Mesenchymal stem cell (in vitro differentiated cells and primary cell): ENCODE measurements around the gene ZNF646.

ENCODE experiments used
- DNase-seq: peaks from one replicate; pipeline ENCODE4 v3.0.0-alpha.2; 2013
- H2AFZ ChIP-seq: one replicate; pipeline ENCODE4 v1.6.1; 2013; ENCODE audit warnings: low read depth, mild to moderate bottlenecking, control low read depth, inconsistent platforms, low read length, moderate library complexity
- H2AK5ac ChIP-seq: 2 replicates; pipeline ENCODE4 v1.6.1; 2013; ENCODE audit warnings: low read length, moderate library complexity, mild to moderate bottlenecking, inconsistent platforms; ENCODE audit not compliant: severe bottlenecking
- H2BK120ac ChIP-seq: one replicate; pipeline ENCODE4 v1.6.1; 2013; ENCODE audit warnings: low read depth, mild to moderate bottlenecking, inconsistent platforms, low read length, moderate library complexity
- H2BK12ac ChIP-seq, 2 experiments: one replicate each; pipeline ENCODE4 v1.6.1; 2013; ENCODE audit warnings: inconsistent platforms in 2 of 2, low read length in 2 of 2, mild to moderate bottlenecking in 2 of 2, moderate library complexity in 2 of 2, control low read depth in 1 of 2
- H2BK15ac ChIP-seq: one replicate; pipeline ENCODE4 v1.6.1; 2013; ENCODE audit warnings: mild to moderate bottlenecking, low read depth, inconsistent platforms; ENCODE audit not compliant: poor library complexity, severe bottlenecking
- H2BK5ac ChIP-seq: 2 replicates; pipeline ENCODE4 v1.6.1; 2013; ENCODE audit warnings: low read depth, mild to moderate bottlenecking, low read length, control low read depth, inconsistent platforms; ENCODE audit not compliant: poor library complexity, severe bottlenecking
- H3K14ac ChIP-seq, 2 experiments: one replicate each; pipeline ENCODE4 v1.6.1; 2013; ENCODE audit warnings: inconsistent platforms in 2 of 2, low read length in 2 of 2, control low read depth in 1 of 2, mild to moderate bottlenecking in 1 of 2, moderate library complexity in 1 of 2
- H3K18ac ChIP-seq, 2 experiments: one replicate each; pipeline ENCODE4 v1.6.1; 2013; ENCODE audit warnings: inconsistent platforms in 2 of 2, low read length in 2 of 2, control low read depth in 1 of 2, low read depth in 1 of 2, mild to moderate bottlenecking in 1 of 2
- H3K23ac ChIP-seq, 2 experiments: one replicate each; pipeline ENCODE4 v1.6.1; 2013; ENCODE audit warnings: inconsistent platforms in 2 of 2, low read length in 2 of 2, mild to moderate bottlenecking in 2 of 2, moderate library complexity in 2 of 2, control low read depth in 1 of 2
- H3K27ac ChIP-seq: 2 replicates; pipeline ENCODE4 v1.5.1; 2013; ENCODE audit warnings: mild to moderate bottlenecking, moderate library complexity, low read length, control low read depth, inconsistent platforms; ENCODE audit not compliant: poor library complexity, severe bottlenecking
- H3K27me3 ChIP-seq, 2 experiments: 2 replicates each; pipeline versions ENCODE4 v1.6.1 to v1.7.0; 2013; ENCODE audit warnings: low read length in 2 of 2, mild to moderate bottlenecking in 2 of 2, moderate library complexity in 2 of 2, control low read depth in 1 of 2, inconsistent platforms in 1 of 2; ENCODE audit not compliant: control insufficient read depth in 1 of 2, insufficient read depth in 1 of 2
- H3K36me3 ChIP-seq, 2 experiments: 2 replicates each; pipeline versions ENCODE4 v1.6.1 to v1.7.0; 2013; ENCODE audit warnings: low read length in 2 of 2, control low read depth in 1 of 2, inconsistent platforms in 1 of 2, low read depth in 1 of 2, mild to moderate bottlenecking in 1 of 2; ENCODE audit not compliant: insufficient read depth in 2 of 2, control insufficient read depth in 1 of 2
- H3K4ac ChIP-seq, 2 experiments: one replicate each; pipeline ENCODE4 v1.6.1; 2013; ENCODE audit warnings: inconsistent platforms in 2 of 2, low read length in 2 of 2, mild to moderate bottlenecking in 2 of 2, moderate library complexity in 2 of 2, control low read depth in 1 of 2, low read depth in 1 of 2
- H3K4me1 ChIP-seq: 2 replicates; pipeline ENCODE4 v1.6.1; 2013; ENCODE audit warnings: low read depth, low read length, control low read depth; ENCODE audit not compliant: control insufficient read depth, insufficient read depth
- H3K4me2 ChIP-seq: 2 replicates; pipeline ENCODE4 v1.6.1; 2013; ENCODE audit warnings: low read length, mild to moderate bottlenecking, inconsistent platforms; ENCODE audit not compliant: poor library complexity, severe bottlenecking
- H3K4me3 ChIP-seq, 2 experiments: 2 replicates each; pipeline versions ENCODE4 v1.5.1 to v1.7.0; 2013; ENCODE audit warnings: low read length in 2 of 2, mild to moderate bottlenecking in 2 of 2, control low read depth in 1 of 2, low read depth in 1 of 2; ENCODE audit not compliant: insufficient read depth in 1 of 2
- H3K79me1 ChIP-seq: replicated peaks from 2 replicates; pipeline ENCODE4 v1.6.1; 2013; ENCODE audit warnings: mild to moderate bottlenecking, control low read depth, low read length, inconsistent platforms; ENCODE audit not compliant: poor library complexity, severe bottlenecking
- H3K9ac ChIP-seq: 2 replicates; pipeline ENCODE4 v1.7.0; 2013; ENCODE audit warnings: mild to moderate bottlenecking, low read length, moderate library complexity
- H3K9me3 ChIP-seq: 2 replicates; pipeline ENCODE4 v1.7.0; 2013; ENCODE audit warnings: mild to moderate bottlenecking, low read length; ENCODE audit not compliant: control insufficient read depth
- H4K8ac ChIP-seq: one replicate; pipeline ENCODE4 v1.6.1; 2013; ENCODE audit warnings: inconsistent platforms, mild to moderate bottlenecking, low read length, moderate library complexity
- H4K91ac ChIP-seq: one replicate; pipeline ENCODE4 v1.6.1; 2013; ENCODE audit warnings: mild to moderate bottlenecking, low read length, inconsistent platforms
- WGBS: methylation state at CpG from one replicate; pipeline ENCODE4 v1.1.7; 2013; ENCODE audit warnings: mixed read lengths; 5-methylcytosine and 5-hydroxymethylcytosine counted together

The ZNF646 gene

DNA sequence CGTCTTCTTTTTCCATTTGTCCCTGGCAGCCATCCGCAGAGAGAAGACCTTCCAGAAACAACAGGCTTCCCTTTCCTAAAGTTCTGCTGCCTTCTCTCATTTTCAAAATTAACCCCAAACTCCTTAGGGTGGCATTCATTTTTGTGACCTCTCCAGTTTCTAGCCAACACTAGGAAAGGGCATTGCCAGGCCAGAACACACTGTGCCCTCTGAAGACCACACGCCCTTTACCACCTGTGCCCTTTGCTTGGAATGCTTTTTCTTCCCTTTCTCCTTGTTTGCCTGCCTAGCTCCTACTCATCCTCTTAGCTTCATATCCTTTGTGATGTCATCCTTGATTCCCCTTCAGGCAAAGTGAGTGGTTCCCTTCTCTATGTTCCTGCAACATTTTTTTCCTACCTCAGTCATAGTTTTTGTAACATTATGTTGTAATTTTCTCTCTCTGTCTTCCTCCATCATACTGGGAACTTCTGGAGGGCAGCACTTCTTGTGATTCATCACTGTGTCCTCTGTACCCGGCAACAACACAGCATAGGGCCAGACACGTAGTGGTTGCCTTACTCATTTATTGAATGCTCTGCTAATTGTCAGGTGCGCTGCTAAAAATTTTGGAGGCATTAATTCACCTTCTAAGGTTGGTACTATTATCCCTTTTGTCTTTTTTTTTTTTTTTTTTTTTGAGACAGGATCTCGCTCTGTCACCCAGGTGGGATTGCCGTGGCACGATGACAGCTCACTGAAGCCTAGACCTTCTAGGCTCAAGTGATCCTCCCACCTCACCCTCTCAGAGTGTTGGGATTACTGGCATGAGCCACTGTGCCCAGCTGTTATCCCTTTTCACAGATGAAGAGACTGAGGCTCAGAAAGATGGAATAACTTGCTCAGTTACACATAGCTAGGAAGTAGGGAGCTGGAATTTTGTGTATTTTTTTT, 44.3 kb downstream of the ZNF646 start:
- H2BK12ac ChIP-seq: peak overlapping the region in 1 of 2 experiments; percentile 6
- peaks cover 18 to 37% of the 10 kb centered on the region in 2 experiments for H3K36me3 ChIP-seq
- peak overlapping the region; percentile 58 to 84 for H3K4me3 ChIP-seq
- H3K27me3 ChIP-seq: no peaks in the 10 kb centered on the region
- no peak overlapping the region for H2BK120ac ChIP-seq
- H3K18ac ChIP-seq: peak overlapping the region in 1 of 2 experiments; percentile 18
- H2BK15ac ChIP-seq: no peak overlapping the region
- no peak overlapping the region for H4K91ac ChIP-seq
- H4K8ac ChIP-seq: no peak overlapping the region
- peak overlapping the region; percentile 93 for H3K9ac ChIP-seq
- peak; percentile 92 for DNase-seq
- peaks cover 10% of the 10 kb centered on the region for H3K4me1 ChIP-seq
- H3K79me1 ChIP-seq: peaks cover 20% of the 10 kb centered on the region
- H3K14ac ChIP-seq: no peak overlapping the region
- H2AK5ac ChIP-seq: no peak overlapping the region
- WGBS: 51% methylated on average over 6 of the region's 9 CpGs
- H3K9me3 ChIP-seq: no peaks in the 10 kb centered on the region
- H3K4ac ChIP-seq: peak overlapping the region in 1 of 2 experiments; percentile 70
- no peak overlapping the region for H2BK5ac ChIP-seq
- H3K23ac ChIP-seq: peak overlapping the region in 1 of 2 experiments; percentile 57
- H2AFZ ChIP-seq: no peak overlapping the region
- peak overlapping the region; percentile 72 for H3K4me2 ChIP-seq
- H3K27ac ChIP-seq: peak overlapping the region; percentile 92

DNA sequence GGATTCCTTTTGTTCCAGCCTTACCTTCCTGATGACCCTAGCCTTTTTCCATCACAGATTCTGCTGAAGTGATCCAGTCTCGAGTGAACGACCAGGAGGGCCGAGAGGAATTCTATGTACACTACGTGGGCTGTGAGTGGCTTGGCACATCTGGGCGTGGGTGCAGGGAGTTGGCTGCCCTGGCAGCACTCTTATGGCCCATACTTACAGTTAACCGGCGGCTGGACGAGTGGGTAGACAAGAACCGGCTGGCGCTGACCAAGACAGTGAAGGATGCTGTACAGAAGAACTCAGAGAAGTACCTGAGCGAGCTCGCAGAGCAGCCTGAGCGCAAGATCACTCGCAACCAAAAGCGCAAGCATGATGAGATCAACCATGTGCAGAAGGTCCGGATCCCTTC, 45.9 kb downstream of the ZNF646 start:
- H3K23ac ChIP-seq: no peak overlapping the region
- no peaks in the 10 kb centered on the region for H3K9me3 ChIP-seq
- no peaks in the 10 kb centered on the region for H3K27me3 ChIP-seq
- peaks cover 8% of the 10 kb centered on the region for H3K4me1 ChIP-seq
- no peak overlapping the region for H3K4me3 ChIP-seq
- 98% methylated on average over 16 of the region's 16 CpGs for WGBS
- H3K9ac ChIP-seq: no peak overlapping the region
- peaks cover 20% of the 10 kb centered on the region for H3K79me1 ChIP-seq
- H3K4ac ChIP-seq: no peak overlapping the region
- no peak overlapping the region for H2BK5ac ChIP-seq
- no peak overlapping the region for H4K8ac ChIP-seq
- H2AFZ ChIP-seq: no peak overlapping the region
- H3K14ac ChIP-seq: no peak overlapping the region
- H4K91ac ChIP-seq: no peak overlapping the region
- no peak overlapping the region for H2BK15ac ChIP-seq
- no peak overlapping the region for H2BK12ac ChIP-seq
- H3K36me3 ChIP-seq: peaks cover 23 to 50% of the 10 kb centered on the region in 2 experiments
- no peak overlapping the region for H3K4me2 ChIP-seq
- no peak for DNase-seq
- H2AK5ac ChIP-seq: no peak overlapping the region
- H3K27ac ChIP-seq: no peak overlapping the region
- no peak overlapping the region for H3K18ac ChIP-seq
- H2BK120ac ChIP-seq: no peak overlapping the region

DNA sequence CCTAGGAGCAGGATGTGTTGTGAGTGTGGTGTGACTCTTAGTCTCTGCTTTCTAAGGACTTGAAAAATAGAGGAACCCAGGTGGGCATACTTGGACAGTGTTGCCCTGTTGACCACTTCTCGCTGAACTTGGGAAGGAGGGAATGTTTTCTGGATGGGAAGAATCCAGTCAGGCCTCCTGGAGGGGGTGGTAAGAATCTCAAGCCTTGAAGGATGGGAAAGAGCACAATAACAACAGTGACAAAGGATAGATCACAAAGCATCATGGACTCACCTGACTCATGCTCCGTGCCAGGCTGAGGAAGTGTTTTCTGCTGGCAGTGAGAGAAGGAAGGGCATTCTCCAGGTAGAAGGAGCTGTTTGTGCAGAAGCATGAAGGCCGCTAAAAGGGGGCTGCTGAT, 51.6 kb downstream of the ZNF646 start:
- H2BK5ac ChIP-seq: no peak overlapping the region
- no peaks in the 10 kb centered on the region for H3K9me3 ChIP-seq
- WGBS: 97% methylated on average over 3 of the region's 3 CpGs
- H4K91ac ChIP-seq: no peak overlapping the region
- no peak overlapping the region for H2BK12ac ChIP-seq
- no peak overlapping the region for H3K14ac ChIP-seq
- no peak overlapping the region for H4K8ac ChIP-seq
- H2BK15ac ChIP-seq: no peak overlapping the region
- peaks cover 43 to 60% of the 10 kb centered on the region in 2 experiments for H3K36me3 ChIP-seq
- H3K27ac ChIP-seq: no peak overlapping the region
- H3K23ac ChIP-seq: no peak overlapping the region
- no peak overlapping the region for H3K4me2 ChIP-seq
- no peaks in the 10 kb centered on the region for H3K27me3 ChIP-seq
- H3K4ac ChIP-seq: no peak overlapping the region
- no peaks in the 10 kb centered on the region for H3K79me1 ChIP-seq
- no peak overlapping the region for H3K18ac ChIP-seq
- H2AK5ac ChIP-seq: no peak overlapping the region
- no peak for DNase-seq
- H3K4me1 ChIP-seq: no peaks in the 10 kb centered on the region
- H2BK120ac ChIP-seq: no peak overlapping the region
- H3K9ac ChIP-seq: no peak overlapping the region
- H2AFZ ChIP-seq: no peak overlapping the region
- H3K4me3 ChIP-seq: no peak overlapping the region

DNA sequence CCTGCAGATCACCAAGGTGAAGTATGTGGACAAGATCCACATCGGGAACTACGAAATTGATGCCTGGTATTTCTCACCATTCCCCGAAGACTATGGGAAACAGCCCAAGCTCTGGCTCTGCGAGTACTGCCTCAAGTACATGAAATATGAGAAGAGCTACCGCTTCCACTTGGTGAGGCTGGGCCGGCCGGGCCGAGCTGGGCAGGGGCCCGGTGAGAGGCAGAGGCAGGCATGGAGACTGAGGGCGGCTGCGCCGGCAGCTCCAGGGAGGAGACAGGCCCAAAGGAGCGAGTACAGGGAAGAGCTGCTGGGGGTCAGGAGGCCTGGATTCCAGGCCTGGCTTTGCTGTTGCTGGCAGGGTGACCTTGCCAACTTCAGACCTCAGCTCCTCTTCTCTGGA, 53.0 kb downstream of the ZNF646 start:
- H2BK12ac ChIP-seq: no peak overlapping the region
- no peak overlapping the region for H3K14ac ChIP-seq
- no peaks in the 10 kb centered on the region for H3K79me1 ChIP-seq
- no peaks in the 10 kb centered on the region for H3K4me1 ChIP-seq
- no peak overlapping the region for H2AK5ac ChIP-seq
- no peak for DNase-seq
- peaks cover 53% of the 10 kb centered on the region in 2 experiments for H3K36me3 ChIP-seq
- no peak overlapping the region for H2BK15ac ChIP-seq
- no peak overlapping the region for H2BK120ac ChIP-seq
- H3K4me2 ChIP-seq: no peak overlapping the region
- H2AFZ ChIP-seq: no peak overlapping the region
- no peak overlapping the region for H4K91ac ChIP-seq
- no peaks in the 10 kb centered on the region for H3K9me3 ChIP-seq
- no peak overlapping the region for H3K27ac ChIP-seq
- no peak overlapping the region for H4K8ac ChIP-seq
- no peak overlapping the region for H3K4ac ChIP-seq
- H3K9ac ChIP-seq: no peak overlapping the region
- no peak overlapping the region for H3K18ac ChIP-seq
- no peak overlapping the region for H3K23ac ChIP-seq
- no peak overlapping the region for H2BK5ac ChIP-seq
- H3K4me3 ChIP-seq: no peak overlapping the region
- 95% methylated on average over 12 of the region's 13 CpGs for WGBS
- H3K27me3 ChIP-seq: no peaks in the 10 kb centered on the region
